CD4-positive, alpha-beta T cell treated with Interleukin-2 at 100 ng/mL for 4 hours (primary cell): ENCODE data around the gene PATZ1.

Source experiments
- DNase-seq: peaks from one replicate; pipeline ENCODE4 v3.0.0-alpha.2; 2020; ENCODE audit warnings: low spot score

Gene PATZ1

DNA sequence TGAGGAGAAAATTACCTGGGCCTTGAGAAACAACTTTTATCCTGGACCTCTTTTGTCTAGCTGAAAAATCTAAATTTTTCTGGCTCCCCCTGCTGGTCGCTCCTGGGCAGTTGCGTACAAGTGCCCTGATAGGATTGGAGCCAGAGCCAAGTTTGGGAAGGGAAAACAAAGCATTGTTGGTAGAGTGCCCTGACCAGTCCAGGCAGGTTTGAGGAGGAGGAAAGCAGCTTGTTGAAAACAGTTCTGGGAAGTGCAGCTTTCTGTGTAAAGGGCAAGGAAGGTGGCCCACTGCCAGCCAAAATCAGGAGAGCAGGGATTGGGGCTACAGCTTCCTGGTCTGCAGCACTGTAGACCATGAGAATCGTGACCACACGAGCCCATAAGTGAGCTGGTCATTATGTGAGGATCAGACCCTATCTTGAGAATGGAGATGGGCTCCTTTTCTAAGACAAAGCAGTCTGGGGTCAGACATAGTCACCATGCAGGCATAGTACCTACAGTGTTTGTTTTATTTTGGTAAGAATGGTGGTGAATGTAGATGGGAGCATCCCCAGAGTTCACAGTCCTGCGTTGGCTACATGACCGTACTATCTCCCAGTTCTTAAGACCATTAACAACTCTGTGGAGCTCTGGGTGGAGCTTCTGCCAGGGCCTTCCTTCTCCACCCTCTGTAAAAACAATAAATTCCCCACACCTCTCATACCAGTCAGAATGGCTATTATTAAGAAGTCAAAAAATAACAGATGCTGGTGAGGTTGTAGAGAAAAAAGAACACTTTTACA, 32.6 kb downstream of the PATZ1 start:
- DNase-seq = peak; percentile 70

DNA sequence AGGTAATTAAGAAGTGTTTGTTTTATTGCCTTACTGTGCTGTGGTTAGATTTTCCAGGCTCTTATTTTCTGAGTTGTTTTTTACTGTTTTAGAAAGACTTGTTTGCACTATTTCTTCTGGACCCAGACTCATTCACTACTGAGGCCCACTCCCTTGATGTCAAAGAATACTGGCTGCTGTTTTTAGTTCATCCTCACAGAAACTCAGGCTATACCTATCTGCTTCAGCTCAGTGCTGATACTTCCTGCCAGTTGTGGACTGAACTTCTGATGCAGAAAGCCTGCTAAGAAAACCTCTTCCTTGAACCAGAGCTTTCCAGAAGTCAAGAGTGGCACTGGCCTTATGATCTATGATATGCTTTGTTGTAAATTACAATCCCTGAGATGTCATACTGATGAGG, 38.0 kb downstream of the PATZ1 start:
- peak; percentile 36 for DNase-seq

GRCh38 chr22:31305194-31305593, 41.0 kb downstream of the PATZ1 start:
- DNase-seq = no peak

DNA sequence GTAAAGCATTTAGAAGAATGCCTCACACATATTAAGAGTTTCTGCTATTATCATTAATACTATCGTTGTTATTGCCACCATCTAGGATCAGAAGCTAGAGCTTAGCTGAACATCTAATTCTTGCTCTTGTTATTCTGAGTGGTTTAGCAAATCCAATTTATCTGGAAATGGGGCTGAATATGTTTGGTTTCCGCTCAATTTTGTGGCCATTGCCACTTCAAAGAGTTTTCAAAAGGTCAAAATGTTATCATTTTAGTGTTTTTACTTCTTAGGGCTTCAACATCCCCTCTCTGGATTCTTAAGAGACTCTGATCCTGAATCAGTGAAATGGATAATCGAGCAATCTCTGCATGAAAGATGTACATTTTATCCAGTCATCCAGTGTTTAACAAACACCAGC, 43.6 kb downstream of the PATZ1 start:
- DNase-seq = peak; percentile 29

- no peak for DNase-seq
These were observed 44.1 kb downstream of the PATZ1 start for GRCh38 chr22:31302006-31302405.

GRCh38 chr22:31300896-31301295, 45.2 kb downstream of the PATZ1 start:
- DNase-seq = no peak

DNA sequence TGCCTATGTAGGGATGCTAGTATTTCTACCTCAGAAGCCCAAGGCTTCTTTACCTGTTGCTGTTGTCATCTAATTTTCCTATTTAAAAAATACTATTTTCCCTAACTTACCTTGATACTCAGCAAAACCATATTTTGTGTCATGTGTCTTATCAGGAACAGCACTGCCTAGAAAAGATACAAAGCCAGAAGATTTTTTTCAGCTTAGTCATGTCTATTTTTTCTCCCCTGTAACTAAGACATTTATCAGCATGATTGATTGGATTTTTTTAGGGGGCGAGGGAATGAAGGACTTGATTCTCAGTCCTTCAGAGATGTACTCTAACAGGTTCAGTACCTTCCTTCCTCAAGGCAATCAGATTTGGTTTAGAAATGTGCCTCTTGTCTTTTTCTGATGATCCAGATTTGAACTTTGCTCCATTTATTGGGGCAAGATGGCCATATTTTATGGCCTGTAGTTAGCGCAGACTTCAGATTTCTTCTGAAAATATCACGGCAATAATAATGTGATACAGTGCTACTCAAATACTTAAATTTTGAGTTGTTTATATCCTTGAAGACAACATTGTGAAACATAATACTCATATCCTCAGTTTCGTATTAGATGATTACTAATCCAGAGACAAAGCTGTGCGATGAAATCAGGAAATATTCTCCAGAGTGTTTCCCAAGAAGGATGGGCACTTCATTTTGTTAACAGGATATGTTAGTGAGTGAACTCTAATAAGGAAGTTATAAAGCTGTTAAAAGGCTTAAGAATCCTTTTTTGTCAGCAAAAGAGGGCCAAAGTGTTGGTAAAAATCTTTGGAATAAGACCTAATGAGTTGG, 50.1 kb downstream of the PATZ1 start:
- DNase-seq = no peak

DNA sequence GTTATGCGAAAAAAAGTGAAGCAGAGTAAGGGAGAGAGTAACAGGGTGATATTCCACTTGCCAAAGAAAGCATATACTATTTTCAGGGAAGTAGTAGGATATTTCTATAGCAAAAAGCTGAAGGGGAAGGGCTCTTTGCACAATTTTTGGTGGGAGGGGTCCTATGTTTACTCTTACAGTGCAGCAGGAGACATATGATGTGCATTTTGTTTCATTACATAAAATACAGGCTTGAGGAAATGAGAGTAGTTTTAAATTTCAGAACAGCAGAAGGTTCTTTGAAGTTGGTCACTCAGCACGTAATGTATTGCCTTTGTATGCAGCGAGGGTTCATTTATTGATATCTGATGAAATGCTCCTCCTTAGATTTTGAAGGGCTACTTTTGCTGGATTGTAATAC, 50.8 kb downstream of the PATZ1 start:
- DNase-seq = no peak

GRCh38 chr22:31292236-31292989, 53.7 kb downstream of the PATZ1 start, which contains the start of gene PIK3IP1:
TSS of gene PIK3IP1 (minus strand) at chr22:31292488. CDS start at chr22:31292344, 144 bp downstream.
- peak; percentile 91 for DNase-seq

DNA sequence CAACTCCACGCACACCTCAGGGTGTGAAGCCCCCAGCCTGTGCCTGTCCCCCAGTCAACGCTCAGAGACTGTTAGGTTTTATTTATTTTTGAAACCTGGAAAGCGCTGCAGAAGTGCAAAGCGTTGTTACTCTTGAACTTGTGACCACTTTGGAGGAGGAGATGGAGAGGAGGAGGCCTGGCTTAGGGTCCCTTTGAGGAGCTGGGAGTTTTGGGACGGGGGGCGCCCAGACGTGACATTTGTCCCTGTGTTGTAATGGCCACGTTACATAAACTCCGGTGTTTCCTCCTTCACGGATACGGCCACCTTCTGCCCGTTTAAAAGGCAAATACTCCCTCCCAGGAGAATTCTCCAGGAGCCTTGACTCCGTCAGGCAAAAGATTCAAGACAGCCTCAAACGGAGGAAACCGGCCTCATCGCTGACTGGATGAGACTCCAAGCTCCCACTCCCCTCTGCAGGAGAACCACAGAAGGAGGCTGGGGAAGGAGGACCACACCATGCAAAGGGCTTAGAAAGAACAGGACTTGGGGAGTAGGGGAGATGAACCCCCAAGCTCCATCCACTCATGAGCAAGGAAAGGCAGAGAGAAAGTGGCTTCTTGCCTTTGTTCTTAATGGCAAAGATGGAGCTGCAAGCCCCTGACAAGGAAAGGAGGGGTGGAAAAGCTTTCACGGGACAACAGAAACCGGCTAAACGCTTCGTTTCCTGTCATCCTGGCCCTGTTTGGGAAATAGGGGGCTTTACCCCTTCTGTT, 54.5 kb downstream of the PATZ1 start:
- DNase-seq = peak; percentile 22

DNA sequence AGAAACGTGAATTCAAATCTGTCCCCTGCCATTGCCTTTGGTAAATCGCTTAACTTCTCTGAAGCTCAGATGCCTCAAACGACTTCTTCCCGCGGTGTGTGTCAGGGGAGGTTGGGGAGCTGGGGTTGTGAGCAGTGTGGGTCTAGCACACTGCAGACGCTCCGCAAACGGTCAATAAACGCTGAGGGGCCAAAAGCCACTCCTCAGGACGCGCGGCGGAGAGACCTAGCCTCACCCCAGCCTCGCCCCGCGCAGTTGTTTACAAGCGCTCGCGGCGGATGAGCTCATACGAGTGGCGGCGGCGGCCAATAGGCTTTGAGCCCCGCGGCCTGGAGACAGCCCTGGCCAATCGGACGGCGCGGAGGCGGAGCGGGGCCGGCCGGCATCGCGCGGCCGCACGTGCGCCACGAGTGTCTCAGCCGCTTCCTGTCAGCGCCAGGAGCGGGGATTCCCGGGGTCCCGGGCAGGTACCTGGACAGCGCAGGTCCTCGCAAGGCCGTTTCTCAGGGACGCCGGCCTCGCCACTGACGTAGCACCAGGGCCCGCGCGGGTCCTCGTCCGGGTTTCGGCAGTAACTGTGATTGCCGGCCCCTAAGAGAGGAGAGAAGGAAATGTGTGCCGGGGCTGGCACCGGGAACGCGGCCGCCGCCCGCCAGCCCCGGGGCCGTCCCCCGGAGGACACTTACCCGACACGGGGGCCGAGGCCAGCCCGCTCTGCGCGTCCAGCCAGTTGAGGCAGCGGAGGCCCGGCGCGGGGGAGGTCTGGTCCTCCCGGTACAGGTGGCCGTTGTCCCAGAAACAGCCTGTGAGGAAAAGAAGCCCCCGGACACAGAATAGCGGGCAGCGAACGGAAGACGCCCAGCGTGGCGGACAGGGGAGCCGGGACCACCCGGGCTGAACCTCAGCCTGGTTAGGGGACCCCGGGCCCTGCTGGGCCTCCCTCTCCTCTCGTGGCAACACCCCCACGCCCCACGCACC, 55.4 kb downstream of the PATZ1 start:
- DNase-seq = peak; percentile 96

DNA sequence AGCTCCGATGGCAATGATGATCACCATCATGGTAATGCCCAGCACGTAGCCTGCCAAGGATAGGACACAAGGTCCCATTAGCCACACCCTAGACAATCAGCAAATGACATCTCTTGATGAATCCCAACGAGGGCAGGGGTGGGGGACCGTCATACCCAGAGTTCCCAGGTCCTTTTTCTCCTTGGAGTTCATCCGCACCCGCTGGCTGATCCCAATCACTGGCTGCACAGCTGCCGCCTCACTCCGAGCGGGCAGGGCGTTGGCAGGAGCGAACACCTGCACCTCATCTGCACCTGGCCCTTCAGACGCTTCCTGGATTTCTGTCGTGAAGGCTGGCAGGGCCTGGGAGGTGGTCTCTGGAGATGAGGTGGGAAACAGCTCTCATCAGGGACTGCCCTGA, 56.8 kb downstream of the PATZ1 start:
- DNase-seq = peak; percentile 31

- no peak for DNase-seq
These were observed 57.5 kb downstream of the PATZ1 start for GRCh38 chr22:31288496-31289240.

DNA sequence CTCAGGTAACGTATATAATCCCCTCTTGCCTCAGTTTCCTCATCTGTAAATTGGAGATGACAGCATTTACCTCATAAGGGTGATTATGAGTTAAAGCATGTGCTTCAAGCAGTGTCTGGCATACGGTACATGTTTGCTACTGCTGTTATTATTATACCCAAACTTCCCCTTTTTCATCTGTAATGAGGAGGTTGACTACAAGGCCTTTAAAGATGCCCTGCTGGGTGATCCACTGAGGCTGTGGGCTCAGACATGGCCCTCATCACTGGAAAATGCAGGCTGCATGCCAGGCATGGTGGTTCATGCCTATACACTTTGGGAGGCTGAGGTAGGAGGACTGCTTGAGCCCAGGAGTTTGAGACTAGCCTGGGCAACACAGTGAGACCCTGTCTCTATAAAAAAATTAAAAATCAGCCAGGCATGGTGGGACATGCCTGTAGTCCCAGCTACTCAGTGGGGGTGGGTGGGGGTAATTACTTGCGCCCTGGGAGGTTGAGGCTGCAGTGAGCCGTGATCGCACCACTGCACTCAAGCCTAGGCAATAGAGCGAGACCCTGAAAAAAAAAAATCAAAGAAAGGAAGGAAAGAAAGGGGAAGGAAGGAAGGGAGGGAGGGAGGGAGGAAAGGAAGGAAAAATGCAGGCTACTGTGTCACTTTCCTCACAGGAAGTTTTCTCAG, 58.2 kb downstream of the PATZ1 start:
- DNase-seq = no peak

DNA sequence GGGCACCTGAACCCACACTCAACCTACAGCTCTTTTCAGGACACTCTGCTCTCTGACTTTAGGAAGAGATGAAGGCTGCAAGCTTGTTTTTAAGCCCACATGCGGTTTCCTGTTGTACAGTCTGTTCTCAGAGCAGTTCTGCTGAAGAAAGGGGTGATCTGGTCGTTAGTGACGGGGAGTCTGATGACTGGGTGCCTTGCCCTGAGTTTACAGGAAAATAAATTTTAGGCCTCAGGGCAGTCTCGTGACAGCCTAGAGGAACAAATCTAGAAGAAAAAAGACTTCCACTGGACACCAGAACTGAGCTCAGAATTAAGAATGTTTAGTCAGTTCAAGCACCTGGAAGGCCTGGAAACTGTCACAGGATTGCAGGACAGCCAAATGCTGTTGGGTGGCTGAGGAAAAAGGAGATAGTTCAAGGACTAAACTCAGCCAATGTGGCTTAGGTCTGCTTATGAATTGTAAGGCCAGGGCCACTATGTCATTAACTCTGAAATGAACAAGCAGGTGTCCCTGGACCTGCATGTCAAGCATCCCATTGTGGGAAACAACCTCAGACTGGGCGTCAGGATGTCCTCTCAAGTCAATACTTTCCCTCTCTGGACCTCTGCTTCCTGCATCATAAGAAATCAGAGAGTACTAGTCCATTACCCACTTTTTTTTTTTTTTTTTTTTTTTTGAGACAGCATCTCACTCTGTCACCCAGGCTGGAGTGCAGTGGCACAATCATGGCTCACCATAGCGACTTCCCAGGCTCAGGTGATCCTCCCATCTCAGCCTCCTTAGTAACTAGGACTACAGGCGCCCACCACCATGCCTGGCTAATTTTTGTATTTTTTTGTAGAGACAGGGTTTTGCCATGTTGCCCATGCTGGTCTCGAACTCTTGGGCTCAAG, 59.5 kb downstream of the PATZ1 start:
- DNase-seq = peak; percentile 86

DNA sequence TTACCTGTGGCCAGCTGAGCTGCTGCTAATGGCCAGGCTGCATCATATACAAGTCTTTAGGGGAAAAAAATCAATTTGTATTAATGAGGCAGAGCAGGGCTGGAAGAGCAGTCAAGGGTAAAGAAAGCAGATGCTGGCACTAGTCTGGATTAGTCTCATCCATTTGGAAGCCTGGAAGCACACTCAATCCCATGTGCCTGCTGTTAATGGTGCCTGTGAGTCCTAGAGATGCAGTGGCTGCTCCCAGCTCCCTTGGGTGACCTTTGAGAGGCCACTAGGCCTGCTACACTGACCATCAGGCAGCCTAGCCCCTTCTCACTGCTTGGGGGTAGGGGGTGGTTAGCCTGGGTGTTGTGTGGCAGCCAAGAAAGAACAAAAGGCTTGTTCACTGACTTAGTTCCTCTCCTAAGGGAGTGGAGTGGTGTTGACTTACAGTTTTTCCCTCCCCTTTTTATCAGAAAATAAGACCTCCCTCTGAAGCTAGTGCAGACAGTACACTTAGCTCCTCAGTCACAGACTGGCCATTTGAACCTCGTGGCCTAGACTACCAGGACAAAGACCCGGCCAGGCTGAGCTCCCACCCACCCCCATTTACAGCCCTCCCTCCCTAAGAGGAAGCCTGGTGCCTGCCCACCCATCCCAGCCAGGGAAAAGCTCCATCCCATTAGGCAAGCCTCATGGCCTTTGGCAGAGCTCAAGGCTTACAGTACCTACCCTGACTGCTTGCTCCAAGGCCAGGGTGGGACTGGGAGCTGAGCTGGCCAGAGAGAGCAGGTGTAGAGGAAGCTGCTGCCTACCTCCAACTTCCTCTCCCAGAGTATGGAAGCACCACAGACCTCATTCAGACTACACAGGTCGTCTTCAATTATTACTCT, 61.6 kb downstream of the PATZ1 start:
- DNase-seq = no peak
